ENCODE results near the gene SAP130. TPM values are rescaled to one million over a fixed set of nuclear protein-coding genes. Genes with fewer than 3 reads are reported as not detected.

The SAP130 gene
- total RNA-seq, 1 donor from 2014 or later: 4.9 TPM

- DNase-seq: no peak
These were observed 1.2 kb downstream of the SAP130 start for GRCh38 chr2:128026448-128027277.

GRCh38 chr2:128024816-128025215, 3.0 kb downstream of the SAP130 start:
- DNase-seq: no peak

- DNase-seq: no peak
These were observed 10.3 kb downstream of the SAP130 start for GRCh38 chr2:128017561-128017960.

DNA sequence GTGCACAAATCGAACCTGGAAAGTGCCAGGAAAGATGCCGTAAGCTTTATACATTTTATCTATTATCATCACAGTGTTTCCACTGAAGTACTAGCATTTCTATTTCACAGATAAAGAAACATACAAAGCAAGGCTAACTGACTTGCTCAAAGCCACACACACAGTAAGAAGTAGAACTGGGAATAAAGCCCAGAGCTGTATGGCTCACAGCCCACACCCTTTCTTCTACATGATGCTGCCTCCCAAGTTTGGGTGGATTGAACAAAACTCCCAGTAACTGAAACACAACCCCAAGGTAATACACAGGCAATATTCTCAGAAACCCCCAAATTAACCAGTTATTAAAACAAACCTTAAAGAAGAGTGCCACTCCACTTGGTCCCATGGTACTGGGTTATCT, 11.2 kb downstream of the SAP130 start:
- no peak for DNase-seq

DNA sequence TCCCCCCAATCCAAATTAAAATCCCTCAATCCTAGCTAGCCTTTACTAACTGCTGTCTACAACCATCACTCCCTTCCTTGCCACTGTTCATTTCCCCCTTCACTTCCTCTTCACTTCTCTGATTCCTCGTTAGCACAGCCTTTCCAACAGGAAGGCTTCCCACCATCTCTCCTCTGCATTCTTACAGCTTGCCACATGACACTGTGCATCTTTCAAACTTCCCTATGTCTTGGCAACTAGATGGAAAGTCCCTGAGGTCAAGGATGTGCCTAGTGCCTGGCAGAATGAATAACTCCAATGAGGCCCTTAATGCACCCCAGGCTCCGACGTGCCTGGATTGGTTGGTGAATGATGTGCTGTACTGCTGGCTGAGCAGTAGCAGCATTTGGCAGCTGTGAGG, 15.2 kb downstream of the SAP130 start:
- no peak for DNase-seq

DNA sequence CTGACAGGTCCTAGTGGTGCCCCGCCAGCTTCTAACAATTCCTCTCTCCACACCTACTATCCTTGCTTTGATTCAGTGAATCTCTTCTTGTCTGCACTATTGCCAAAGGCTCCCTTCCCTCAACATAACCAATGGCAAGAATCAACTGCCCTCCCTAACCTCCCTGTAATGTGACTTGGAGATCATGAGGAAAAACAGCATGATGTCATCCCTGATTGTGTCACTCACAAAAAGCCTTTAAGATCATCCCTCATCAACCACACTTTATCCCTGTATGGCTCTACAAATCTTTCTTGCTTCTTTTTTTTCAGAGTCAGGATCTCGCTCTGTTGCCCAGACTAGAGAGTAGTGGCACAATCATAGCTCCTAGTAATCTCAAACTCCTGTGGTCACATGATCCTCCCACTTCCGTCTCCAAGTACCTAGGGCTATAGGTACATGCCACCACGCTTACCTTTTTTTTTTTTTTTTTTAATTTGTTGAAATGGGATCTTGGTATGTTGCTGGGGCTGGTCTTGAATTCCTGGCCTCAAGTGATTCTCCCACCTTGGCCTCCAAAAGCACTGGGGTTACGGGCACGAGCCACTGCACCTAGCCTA, 19.7 kb downstream of the SAP130 start:
- no peak for DNase-seq

- DNase-seq: no peak
These were observed 23.4 kb downstream of the SAP130 start for GRCh38 chr2:128004509-128004908.

DNA sequence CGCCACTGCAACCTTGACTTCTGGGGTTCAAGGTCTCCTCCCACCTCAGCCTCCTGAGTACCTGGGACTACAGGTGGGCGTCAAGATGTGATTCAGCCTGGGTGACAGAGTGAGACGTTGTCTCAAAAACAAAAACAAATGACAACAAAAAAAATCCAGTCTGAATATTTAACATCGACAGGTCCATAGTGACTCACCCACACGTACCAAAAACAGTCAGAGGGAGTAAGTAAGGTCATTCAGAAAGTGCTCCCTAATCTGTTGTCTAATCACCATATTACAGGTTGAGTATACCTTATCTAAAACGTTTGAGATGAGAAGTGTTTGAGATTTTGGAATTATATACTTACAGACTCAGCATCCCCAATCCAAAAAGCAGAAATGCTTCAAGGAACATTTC, 24.4 kb downstream of the SAP130 start:
- no peak for DNase-seq

- DNase-seq: no peak
These were observed 31.7 kb downstream of the SAP130 start for GRCh38 chr2:127996160-127996559.

- DNase-seq: no peak
These were observed 32.1 kb downstream of the SAP130 start for GRCh38 chr2:127995725-127996124.

GRCh38 chr2:127993659-127994058, 34.2 kb downstream of the SAP130 start:
- DNase-seq: no peak

GRCh38 chr2:127991742-127992141, 36.1 kb downstream of the SAP130 start:
- no peak for DNase-seq

DNA sequence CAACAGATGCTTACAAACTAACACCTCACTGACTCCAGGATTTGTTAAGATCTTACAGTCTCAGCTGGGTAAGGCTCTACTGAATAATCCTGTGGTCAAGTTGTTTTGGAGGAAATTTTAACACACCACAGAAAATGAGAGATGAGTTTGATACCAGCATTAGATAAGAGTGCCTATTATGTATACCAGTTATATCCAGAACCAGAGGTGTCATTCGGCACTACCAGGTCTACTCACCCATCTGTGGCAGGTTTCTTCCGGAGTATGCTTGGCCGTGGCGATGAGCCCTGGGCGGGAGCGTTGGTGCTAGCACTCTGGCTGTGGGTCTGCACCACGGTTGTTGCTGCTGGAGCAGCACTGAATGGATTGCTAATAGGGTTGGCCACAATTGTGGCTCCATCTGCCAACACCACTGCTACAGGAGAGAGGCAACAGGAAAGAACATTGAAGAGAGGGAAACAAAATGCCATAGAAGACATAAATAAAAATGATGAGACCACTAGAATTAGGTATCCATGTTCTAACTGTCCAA, 41.2 kb downstream of the SAP130 start:
- no peak for DNase-seq

DNA sequence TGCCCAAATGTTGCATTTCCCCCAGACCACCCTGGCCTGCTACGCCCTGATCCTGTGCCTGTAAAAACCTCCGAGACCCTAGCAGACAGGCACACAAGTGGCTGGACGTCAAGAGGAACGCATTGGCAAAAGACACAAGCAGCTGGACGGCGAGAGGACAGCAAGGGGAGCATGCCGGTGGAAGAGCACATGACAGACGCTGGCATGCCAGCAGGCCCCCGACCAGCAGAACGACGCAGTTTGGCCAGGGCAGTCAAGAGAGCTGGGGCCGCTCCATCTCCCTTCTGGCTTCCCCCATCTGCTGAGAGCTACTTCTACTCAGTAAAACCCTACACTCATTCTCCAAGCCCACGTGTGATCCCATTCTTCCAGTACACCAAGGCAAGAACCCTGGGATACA, 42.1 kb downstream of the SAP130 start:
- no peak for DNase-seq

GRCh38 chr2:127985026-127985734, 42.7 kb downstream of the SAP130 start:
- no peak for DNase-seq

DNA sequence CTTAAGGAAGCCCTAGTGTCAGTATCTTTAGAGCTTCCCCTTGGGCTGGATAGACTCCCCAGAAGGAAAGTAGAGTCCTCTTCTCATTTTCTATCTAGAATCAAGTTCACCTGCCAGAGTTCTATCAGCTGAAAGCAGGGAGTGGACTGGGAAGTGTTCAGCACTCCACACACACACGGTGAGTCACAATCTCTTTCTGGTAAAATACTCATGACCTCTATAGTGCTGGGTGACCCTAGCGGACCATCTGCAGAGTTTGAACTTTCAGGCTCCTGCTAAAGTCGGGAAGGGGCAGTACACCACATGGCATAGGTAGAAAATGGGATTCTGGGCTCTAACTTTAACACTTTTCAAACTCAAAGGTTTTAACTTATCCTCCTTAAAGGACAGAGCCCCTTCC, 43.3 kb downstream of the SAP130 start:
- DNase-seq: no peak

DNA sequence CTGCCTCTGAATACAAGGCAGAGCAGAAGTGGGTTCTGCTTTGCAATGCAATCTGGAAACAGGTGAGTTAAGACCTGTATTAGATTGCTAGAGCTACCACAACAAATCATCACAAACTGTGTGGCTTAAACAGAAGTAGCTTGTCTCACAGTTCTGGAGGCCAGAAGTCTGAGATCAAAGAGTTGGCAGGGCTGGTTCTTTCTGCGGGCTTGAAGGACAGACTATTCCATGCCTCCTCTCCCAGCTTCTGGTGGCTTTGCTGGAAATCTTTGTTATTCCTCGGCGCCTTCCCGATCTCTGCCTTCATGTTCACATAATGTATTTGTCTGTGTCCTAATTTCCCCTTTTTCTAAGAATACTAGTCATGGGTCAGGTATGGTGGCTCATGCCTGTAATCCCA, 58.4 kb downstream of the SAP130 start:
- DNase-seq: no peak

GRCh38 chr2:127968610-127969339, 59.1 kb downstream of the SAP130 start:
- DNase-seq: peak; percentile 19

- no peak for DNase-seq
These were observed 66.1 kb downstream of the SAP130 start for GRCh38 chr2:127961729-127962128.

DNA sequence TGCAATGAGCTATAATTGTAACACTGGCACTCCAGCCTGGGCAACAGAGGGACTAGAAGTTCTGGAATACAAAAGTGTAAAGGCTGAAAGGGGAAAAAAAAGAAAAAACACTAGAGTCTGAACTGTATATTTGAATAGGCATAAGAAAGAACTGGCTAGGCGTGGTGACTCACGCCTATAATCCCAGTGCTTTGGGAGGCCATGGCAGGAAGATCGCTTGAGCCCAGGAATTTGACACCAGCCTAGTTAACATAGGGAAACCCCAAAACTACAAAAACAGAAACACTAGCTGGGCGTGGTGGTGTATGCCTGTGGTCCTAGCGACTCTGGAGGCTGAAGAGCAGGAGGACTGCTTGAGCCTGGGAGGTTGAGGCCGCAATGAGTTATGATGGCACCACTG, 70.6 kb downstream of the SAP130 start:
- no peak for DNase-seq

DNA sequence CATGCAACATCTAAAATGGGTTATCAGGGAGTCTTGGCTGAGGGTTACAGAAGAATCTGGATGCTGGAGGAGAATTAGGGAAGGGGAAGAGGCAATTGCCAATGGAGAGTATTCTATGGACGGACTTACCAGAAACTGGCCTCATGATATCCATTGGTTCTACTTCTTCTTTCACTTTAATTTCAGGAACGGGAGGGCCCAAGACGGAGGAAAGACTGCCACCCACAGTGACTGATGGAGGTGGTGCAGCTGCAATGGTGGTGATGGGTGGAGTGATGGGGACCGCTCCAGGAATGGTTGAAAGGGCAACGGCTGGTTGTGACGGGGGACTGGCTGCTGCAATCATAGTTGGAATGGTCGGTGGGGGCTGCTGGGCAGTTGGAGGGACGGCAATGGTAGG, 73.0 kb downstream of the SAP130 start:
- DNase-seq: no peak

GRCh38 chr2:127953849-127954248, 74.0 kb downstream of the SAP130 start:
- DNase-seq: no peak
